Neural progenitor cell (in vitro differentiated cells): ENCODE data around the gene ZNF816.

ENCODE experiments used
- EZH2phosphoT487 ChIP-seq: fragments of 200-600 bp; sonication (generic); IDR thresholded peaks from 2 replicates; pipeline ENCODE4 v1.6.1; 2017; ENCODE audit warnings: antibody characterized with exemption
- TF ChIP-seq, protein P1 (sequence below): fragments of 200-600 bp; sonication (generic); IDR thresholded peaks from 2 replicates; pipeline ENCODE4 v1.5.1; 2017; ENCODE audit warnings: antibody characterized with exemption, mild to moderate bottlenecking

- TF ChIP-seq, protein P1, sequence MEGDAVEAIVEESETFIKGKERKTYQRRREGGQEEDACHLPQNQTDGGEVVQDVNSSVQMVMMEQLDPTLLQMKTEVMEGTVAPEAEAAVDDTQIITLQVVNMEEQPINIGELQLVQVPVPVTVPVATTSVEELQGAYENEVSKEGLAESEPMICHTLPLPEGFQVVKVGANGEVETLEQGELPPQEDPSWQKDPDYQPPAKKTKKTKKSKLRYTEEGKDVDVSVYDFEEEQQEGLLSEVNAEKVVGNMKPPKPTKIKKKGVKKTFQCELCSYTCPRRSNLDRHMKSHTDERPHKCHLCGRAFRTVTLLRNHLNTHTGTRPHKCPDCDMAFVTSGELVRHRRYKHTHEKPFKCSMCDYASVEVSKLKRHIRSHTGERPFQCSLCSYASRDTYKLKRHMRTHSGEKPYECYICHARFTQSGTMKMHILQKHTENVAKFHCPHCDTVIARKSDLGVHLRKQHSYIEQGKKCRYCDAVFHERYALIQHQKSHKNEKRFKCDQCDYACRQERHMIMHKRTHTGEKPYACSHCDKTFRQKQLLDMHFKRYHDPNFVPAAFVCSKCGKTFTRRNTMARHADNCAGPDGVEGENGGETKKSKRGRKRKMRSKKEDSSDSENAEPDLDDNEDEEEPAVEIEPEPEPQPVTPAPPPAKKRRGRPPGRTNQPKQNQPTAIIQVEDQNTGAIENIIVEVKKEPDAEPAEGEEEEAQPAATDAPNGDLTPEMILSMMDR = no peak
- TF ChIP-seq EZH2phosphoT487 = no peak
Measured at GRCh38 chr19:52938761-52939160, 23.9 kb downstream of the ZNF816 start.
